ENCODE measurements around the gene CTBP2. TPM values are rescaled to one million over a fixed set of nuclear protein-coding genes. Genes with fewer than 3 reads are reported as not detected.

Gene CTBP2
- total RNA-seq, 2 donors from 2014 or later: 75.3 to 109 TPM

DNA sequence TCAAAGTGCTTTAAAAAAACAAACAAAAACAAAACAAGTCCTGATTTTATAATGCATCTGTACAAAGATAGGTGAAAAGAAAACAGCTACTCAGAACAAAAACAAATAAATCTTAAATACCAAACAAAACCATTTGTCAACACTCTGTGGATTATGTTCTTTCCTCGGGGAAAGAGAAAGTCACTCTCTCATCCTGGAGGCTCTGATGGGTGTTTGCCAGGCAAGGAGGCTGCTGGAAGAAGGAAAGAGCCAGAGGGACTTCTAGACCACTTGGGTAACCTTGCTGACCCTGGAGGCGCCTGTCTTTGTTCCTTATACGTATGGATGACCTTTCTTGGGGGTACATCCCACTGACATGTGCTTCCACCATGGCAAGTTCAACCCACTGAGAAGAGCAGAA, 125.7 kb downstream of the CTBP2 start:
- Mint-ChIP-seq H3K9me3 (no peaks in the 10 kb centered on the region), H3K36me3 (ENCODE audit: low read depth) (peaks cover 41% of the 10 kb centered on the region), H3K4me3 (no peak overlapping the region), H3K27me3 (ENCODE audit: insufficient read depth) (no peaks in the 10 kb centered on the region), H3K27ac (peak overlapping the region; percentile 18), H3K4me1 (peaks cover 42% of the 10 kb centered on the region)
- 82 to 89% methylated on average over 3 of the region's 3 CpGs for WGBS, 2 experiments (ENCODE audit: insufficient coverage in 1 of 2, insufficient read length in 1 of 2)
- H3K4me1 ChIP-seq (ENCODE audit: control insufficient read depth, insufficient read depth, low read length): peaks cover 6% of the 10 kb centered on the region
- peaks cover 32% of the 10 kb centered on the region for H3K36me3 ChIP-seq (ENCODE audit: control insufficient read depth, insufficient read depth, low read length)
- H3K9ac ChIP-seq (ENCODE audit: extremely low read depth, low read length, poor library complexity, severe bottlenecking): no peak overlapping the region
- TF ChIP-seq, protein P1, sequence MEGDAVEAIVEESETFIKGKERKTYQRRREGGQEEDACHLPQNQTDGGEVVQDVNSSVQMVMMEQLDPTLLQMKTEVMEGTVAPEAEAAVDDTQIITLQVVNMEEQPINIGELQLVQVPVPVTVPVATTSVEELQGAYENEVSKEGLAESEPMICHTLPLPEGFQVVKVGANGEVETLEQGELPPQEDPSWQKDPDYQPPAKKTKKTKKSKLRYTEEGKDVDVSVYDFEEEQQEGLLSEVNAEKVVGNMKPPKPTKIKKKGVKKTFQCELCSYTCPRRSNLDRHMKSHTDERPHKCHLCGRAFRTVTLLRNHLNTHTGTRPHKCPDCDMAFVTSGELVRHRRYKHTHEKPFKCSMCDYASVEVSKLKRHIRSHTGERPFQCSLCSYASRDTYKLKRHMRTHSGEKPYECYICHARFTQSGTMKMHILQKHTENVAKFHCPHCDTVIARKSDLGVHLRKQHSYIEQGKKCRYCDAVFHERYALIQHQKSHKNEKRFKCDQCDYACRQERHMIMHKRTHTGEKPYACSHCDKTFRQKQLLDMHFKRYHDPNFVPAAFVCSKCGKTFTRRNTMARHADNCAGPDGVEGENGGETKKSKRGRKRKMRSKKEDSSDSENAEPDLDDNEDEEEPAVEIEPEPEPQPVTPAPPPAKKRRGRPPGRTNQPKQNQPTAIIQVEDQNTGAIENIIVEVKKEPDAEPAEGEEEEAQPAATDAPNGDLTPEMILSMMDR (conservative IDR thresholded peaks at IDR 0.05): no peak
- no peaks in the 10 kb centered on the region for H3K9me3 ChIP-seq (ENCODE audit: control insufficient read depth, low read length)
- H3K27me3 ChIP-seq (ENCODE audit: control insufficient read depth, insufficient read depth, low read length, poor library complexity, severe bottlenecking): no peaks in the 10 kb centered on the region
- H3K4me3 ChIP-seq (ENCODE audit: low read length): no peak overlapping the region
- no peak overlapping the region for H3K27ac ChIP-seq (ENCODE audit: low read depth, low read length)
- no peak for DNase-seq

DNA sequence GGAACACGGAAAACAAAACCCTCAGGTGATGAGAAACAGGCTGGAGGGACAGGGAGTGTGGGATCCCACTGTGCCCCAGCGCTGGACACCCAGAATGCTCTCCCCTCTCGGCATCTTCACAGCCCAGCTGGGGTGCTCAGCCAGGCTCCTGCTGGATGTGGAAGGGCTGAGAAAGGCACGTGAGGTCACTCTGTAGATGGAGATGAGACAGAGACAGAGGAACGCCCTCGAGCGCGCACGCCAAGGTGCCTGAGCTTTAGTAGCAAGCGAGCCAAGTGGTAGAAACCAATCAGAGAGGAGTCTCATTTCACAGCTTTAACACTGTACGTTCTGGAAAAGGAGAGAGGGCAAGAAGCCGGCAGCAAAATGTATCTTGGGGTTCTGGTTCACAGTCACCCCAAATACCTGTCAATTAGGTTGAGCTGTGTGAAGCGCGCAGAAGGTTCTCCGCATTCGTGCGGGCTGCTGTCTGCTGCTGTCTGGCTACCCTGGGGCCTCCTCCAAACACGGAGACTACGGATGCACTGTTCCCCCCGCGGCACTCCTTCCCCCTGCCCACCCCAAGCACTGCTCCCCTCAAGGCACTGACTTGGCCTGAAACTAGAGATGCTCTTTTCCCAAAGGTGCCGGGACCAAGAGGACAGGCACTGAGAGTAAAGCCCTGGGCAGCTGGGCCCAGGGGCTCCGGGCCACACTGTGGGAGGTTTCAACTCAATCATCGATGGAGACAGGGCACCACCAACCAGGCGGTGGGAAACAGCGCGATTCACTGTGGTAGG, 127.0 kb downstream of the CTBP2 start:
- Histone ChIP-seq H3K9ac (ENCODE audit: extremely low read depth, low read length, poor library complexity, severe bottlenecking) (no peak overlapping the region), H3K27me3 (ENCODE audit: control insufficient read depth, insufficient read depth, low read length, poor library complexity, severe bottlenecking) (no peaks in the 10 kb centered on the region), H3K36me3 (ENCODE audit: control insufficient read depth, insufficient read depth, low read length) (peaks cover 30% of the 10 kb centered on the region), H3K4me3 (ENCODE audit: low read length) (no peak overlapping the region), H3K9me3 (ENCODE audit: control insufficient read depth, low read length) (no peaks in the 10 kb centered on the region), H3K4me1 (ENCODE audit: control insufficient read depth, insufficient read depth, low read length) (peaks cover 15% of the 10 kb centered on the region), H3K27ac (ENCODE audit: low read depth, low read length) (peak overlapping the region; percentile 41)
- peak overlapping the region; percentile 28 for H3K27ac Mint-ChIP-seq
- no peaks in the 10 kb centered on the region for H3K9me3 Mint-ChIP-seq
- DNase-seq: no peak
- 92 to 96% methylated on average over 19 to 27 of the region's 27 CpGs for WGBS, 2 experiments (ENCODE audit: insufficient coverage in 1 of 2, insufficient read length in 1 of 2)
- H3K4me1 Mint-ChIP-seq: peaks cover 39% of the 10 kb centered on the region
- H3K4me3 Mint-ChIP-seq: no peak overlapping the region
- TF ChIP-seq, protein P1 (conservative IDR thresholded peaks at IDR 0.05): no peak
- peaks cover 42% of the 10 kb centered on the region for H3K36me3 Mint-ChIP-seq (ENCODE audit: low read depth)
- no peaks in the 10 kb centered on the region for H3K27me3 Mint-ChIP-seq (ENCODE audit: insufficient read depth)

DNA sequence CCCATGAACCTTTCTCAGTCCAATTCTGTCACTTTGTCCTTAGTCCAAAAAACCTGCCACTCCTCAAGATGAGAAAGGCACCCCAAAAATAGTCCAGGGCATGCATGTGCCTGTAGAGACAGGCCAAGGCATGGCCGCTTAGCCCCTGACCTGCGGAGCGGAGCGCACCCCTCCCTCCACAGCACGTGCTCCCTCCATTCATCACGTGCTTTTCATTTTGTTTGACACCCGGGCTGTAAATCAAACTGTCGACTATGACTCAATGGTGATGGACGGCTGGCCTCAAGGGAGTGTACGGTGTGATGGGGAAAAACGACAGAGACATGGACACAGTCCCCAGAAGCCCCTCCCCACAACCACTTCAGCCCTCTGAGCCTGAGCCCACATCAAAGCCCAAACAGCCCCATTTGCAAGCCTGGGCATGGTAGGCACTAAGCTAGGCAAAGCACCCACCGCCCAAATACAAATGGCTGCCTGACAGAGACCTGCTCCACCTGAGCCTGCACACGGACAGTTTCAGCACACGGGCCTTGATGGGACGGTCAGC, 127.8 kb downstream of the CTBP2 start:
- peaks cover 17% of the 10 kb centered on the region for H3K4me1 ChIP-seq (ENCODE audit: control insufficient read depth, insufficient read depth, low read length)
- peaks cover 41% of the 10 kb centered on the region for H3K36me3 Mint-ChIP-seq (ENCODE audit: low read depth)

More for the DNA sequence above, 127.8 kb downstream of the CTBP2 start:
- WGBS, 2 experiments (ENCODE audit: insufficient coverage in 1 of 2, insufficient read length in 1 of 2): 98 to 100% methylated on average over 3 to 15 of the region's 15 CpGs
- H3K4me3 ChIP-seq (ENCODE audit: low read length): no peak overlapping the region
- H3K9ac ChIP-seq (ENCODE audit: extremely low read depth, low read length, poor library complexity, severe bottlenecking): no peak overlapping the region
- H3K4me3 Mint-ChIP-seq: no peak overlapping the region
- H3K9me3 Mint-ChIP-seq: no peaks in the 10 kb centered on the region
- peak overlapping the region; percentile 62 for H3K27ac Mint-ChIP-seq
- no peaks in the 10 kb centered on the region for H3K27me3 Mint-ChIP-seq (ENCODE audit: insufficient read depth)
- no peaks in the 10 kb centered on the region for H3K27me3 ChIP-seq (ENCODE audit: control insufficient read depth, insufficient read depth, low read length, poor library complexity, severe bottlenecking)
- no peak overlapping the region for H3K27ac ChIP-seq (ENCODE audit: low read depth, low read length)
- TF ChIP-seq, protein P1 (conservative IDR thresholded peaks at IDR 0.05): no peak
- H3K9me3 ChIP-seq (ENCODE audit: control insufficient read depth, low read length): no peaks in the 10 kb centered on the region
- H3K4me1 Mint-ChIP-seq: peaks cover 42% of the 10 kb centered on the region
- DNase-seq: no peak
- peaks cover 23% of the 10 kb centered on the region for H3K36me3 ChIP-seq (ENCODE audit: control insufficient read depth, insufficient read depth, low read length)

Data from endodermal cell (in vitro differentiated cells).